H1 (cell line): Measurements from ENCODE around the gene C6orf58. TPM values are rescaled to one million over a fixed set of nuclear protein-coding genes. Genes with fewer than 3 reads are reported as not detected.

Experiments used
- CTCF ChIA-PET: fragments of 300-600 bp; sonication (Branson Sonifier 250); formaldehyde crosslinking; loops from one replicate; lab custom pipeline; 2021; ENCODE audit not compliant: partially characterized antibody; lab: Charles Lee
- POLR2A ChIA-PET: fragments of 300-600 bp; sonication (Branson Sonifier 250); formaldehyde crosslinking; loops from one replicate; lab custom pipeline; 2021; ENCODE audit warnings: inconsistent platforms; ENCODE audit not compliant: partially characterized antibody; lab: Charles Lee
- DNase-seq, 2 experiments: peaks; one replicate each; pipeline versions ENCODE4 v3.0.0 to v3.0.0-alpha.2; 2010 to 2022; ENCODE audit warnings: low spot score in 2 of 2, low read depth in 1 of 2, mixed read lengths in 1 of 2
- FAIRE-seq: peaks from 2 replicates; lab custom pipeline; 2011; peaks lifted over from hg19 to GRCh38; lab: Jason Lieb, UNC
- H2AFZ ChIP-seq: 2 replicates; pipeline ENCODE4 v1.8.1; 2012; ENCODE audit warnings: low read length, inconsistent platforms
- H2AK5ac ChIP-seq: 2 replicates; pipeline ENCODE4 v1.6.1; 2013; ENCODE audit warnings: low read depth, low read length
- H2BK120ac ChIP-seq: replicated peaks from 2 replicates; pipeline ENCODE3; 2013; ENCODE audit warnings: low read depth, low read length, inconsistent platforms
- H2BK12ac ChIP-seq: 2 replicates; pipeline ENCODE4 v1.6.1; 2013; ENCODE audit warnings: low read depth, low read length
- H2BK15ac ChIP-seq: 2 replicates; pipeline ENCODE4 v1.6.1; 2013; ENCODE audit warnings: low read length
- H2BK20ac ChIP-seq: 2 replicates; pipeline ENCODE4 v1.6.1; 2013; ENCODE audit warnings: low read length
- H2BK5ac ChIP-seq: 2 replicates; pipeline ENCODE4 v1.6.1; 2013; ENCODE audit warnings: low read depth, low read length
- H3K14ac ChIP-seq: 2 replicates; pipeline ENCODE4 v1.6.1; 2013; ENCODE audit warnings: inconsistent platforms; ENCODE audit not compliant: insufficient read length
- H3K18ac ChIP-seq: 2 replicates; pipeline ENCODE4 v1.6.1; 2013; ENCODE audit warnings: low read length; ENCODE audit errors: extremely low read depth
- H3K23ac ChIP-seq: 2 replicates; pipeline ENCODE4 v1.6.1; 2013; ENCODE audit warnings: inconsistent platforms; ENCODE audit not compliant: insufficient read length
- H3K23me2 ChIP-seq: 2 replicates; pipeline ENCODE4 v1.6.1; 2013; ENCODE audit warnings: low read depth, low read length
- H3K27ac ChIP-seq: 2 replicates; pipeline ENCODE4 v1.6.1; 2011; ENCODE audit warnings: low read depth, low read length, inconsistent platforms
- H3K27me3 ChIP-seq, 4 experiments: replicated peaks in 1 of 4; 1 replicate in 1 of 4; 2 replicates in 3 of 4; pipeline versions ENCODE4 v1.6.1 to v1.8.1; 2011 to 2013; ENCODE audit warnings: low read length in 3 of 4, mild to moderate bottlenecking in 3 of 4, inconsistent platforms in 2 of 4, mixed read lengths in 2 of 4, moderate library complexity in 1 of 4; ENCODE audit not compliant: control insufficient read depth in 3 of 4, insufficient read depth in 3 of 4; ENCODE audit errors: extremely low read depth in 1 of 4
- H3K36me3 ChIP-seq, 4 experiments: 2 replicates each; pipeline versions ENCODE4 v1.6.1 to v1.8.1; 2011 to 2013; ENCODE audit warnings: mild to moderate bottlenecking in 4 of 4, low read length in 3 of 4, moderate library complexity in 2 of 4, control low read depth in 1 of 4, inconsistent platforms in 1 of 4; ENCODE audit not compliant: insufficient read depth in 4 of 4, control insufficient read depth in 2 of 4
- H3K4ac ChIP-seq: replicated peaks from 2 replicates; pipeline ENCODE3; 2013; ENCODE audit warnings: low read length, low read depth, mixed read lengths, inconsistent platforms; ENCODE audit not compliant: insufficient read length
- H3K4me1 ChIP-seq, 4 experiments: replicated peaks in 1 of 4; 1 replicate in 1 of 4; 2 replicates in 3 of 4; pipeline versions ENCODE4 v1.6.1 to v1.8.1; 2011 to 2013; ENCODE audit warnings: low read length in 3 of 4, inconsistent platforms in 2 of 4, mixed read lengths in 1 of 4; ENCODE audit not compliant: insufficient read depth in 4 of 4, control insufficient read depth in 3 of 4
- H3K4me2 ChIP-seq, 2 experiments: 2 replicates each; pipeline versions ENCODE4 v1.6.1 to v1.8.1; 2011 to 2013; ENCODE audit warnings: low read depth in 2 of 2, low read length in 2 of 2, control low read depth in 1 of 2, inconsistent platforms in 1 of 2, mild to moderate bottlenecking in 1 of 2; ENCODE audit not compliant: insufficient read depth in 1 of 2
- H3K4me3 ChIP-seq, 4 experiments: fragments of 200-600, 300-600 bp in 1 of 4; sonication (generic), shearing (Covaris generic), sonication (Bioruptor Twin) in 1 of 4; 2 replicates each; pipeline versions ENCODE4 v1.5.1 to v1.8.1; 2011 to 2016; ENCODE audit warnings: low read length in 4 of 4, low read depth in 3 of 4, control low read depth in 2 of 4, inconsistent platforms in 2 of 4, mild to moderate bottlenecking in 2 of 4, mixed read lengths in 1 of 4, moderate library complexity in 1 of 4; ENCODE audit not compliant: insufficient read depth in 2 of 4; ENCODE audit errors: extremely low read depth in 1 of 4
- H3K56ac ChIP-seq: replicated peaks from 2 replicates; pipeline ENCODE3; 2013; ENCODE audit warnings: low read depth, mild to moderate bottlenecking, mixed read lengths, low read length, inconsistent platforms; ENCODE audit not compliant: insufficient read length
- H3K79me1 ChIP-seq: 2 replicates; pipeline ENCODE4 v1.6.1; 2013; ENCODE audit warnings: low read depth, low read length, control low read depth
- H3K79me2 ChIP-seq, 2 experiments: 2 replicates each; pipeline versions ENCODE4 v1.6.1 to v1.8.1; 2012 to 2013; ENCODE audit warnings: low read length in 2 of 2, mild to moderate bottlenecking in 2 of 2, inconsistent platforms in 1 of 2; ENCODE audit not compliant: insufficient read depth in 2 of 2, control insufficient read depth in 1 of 2
- H3K9ac ChIP-seq, 4 experiments: replicated peaks in 1 of 4; 1 replicate in 1 of 4; 2 replicates in 3 of 4; pipeline versions ENCODE4 v1.6.1 to v1.8.1; 2011 to 2013; ENCODE audit warnings: low read depth in 3 of 4, low read length in 3 of 4, control low read depth in 2 of 4, mild to moderate bottlenecking in 2 of 4, moderate library complexity in 2 of 4, inconsistent platforms in 1 of 4; ENCODE audit errors: extremely low read depth in 1 of 4
- H3K9me3 ChIP-seq, 2 experiments: 2 replicates each; pipeline versions ENCODE4 v1.6.1 to v1.8.1; 2012 to 2013; ENCODE audit warnings: mild to moderate bottlenecking in 2 of 2, moderate library complexity in 2 of 2, control low read depth in 1 of 2, inconsistent platforms in 1 of 2, low read depth in 1 of 2, low read length in 1 of 2, mixed read lengths in 1 of 2; ENCODE audit not compliant: insufficient read depth in 2 of 2
- H4K20me1 ChIP-seq, 2 experiments: replicated peaks in 1 of 2; 2 replicates each; pipeline versions ENCODE3 to v1.8.1; 2011 to 2013; ENCODE audit warnings: inconsistent platforms in 2 of 2, low read length in 2 of 2, mild to moderate bottlenecking in 1 of 2; ENCODE audit not compliant: insufficient read depth in 2 of 2, control insufficient read depth in 1 of 2
- H4K5ac ChIP-seq: 2 replicates; pipeline ENCODE4 v1.6.1; 2013; ENCODE audit warnings: low read length, low read depth, mixed read lengths, inconsistent platforms; ENCODE audit not compliant: insufficient read length
- H4K8ac ChIP-seq: 2 replicates; pipeline ENCODE4 v1.8.0; 2013; ENCODE audit warnings: mild to moderate bottlenecking, moderate library complexity, low read length, inconsistent platforms; ENCODE audit not compliant: insufficient read depth; ENCODE audit errors: extremely low read depth
- H4K91ac ChIP-seq: replicated peaks from 2 replicates; pipeline ENCODE3; 2013; ENCODE audit warnings: low read length, mixed read lengths, inconsistent platforms; ENCODE audit not compliant: insufficient read length
- RBBP5 ChIP-seq: IDR thresholded peaks from 2 replicates; pipeline ENCODE4 v1.7.1; 2012; ENCODE audit warnings: low read depth, mild to moderate bottlenecking, inconsistent platforms, low read length, moderate library complexity, borderline replicate concordance
- WGBS, 2 experiments: shearing (Covaris generic) in 1 of 2; methylation state at CpG; one replicate each; pipeline versions ENCODE4 v1.1.6 to v1.1.7; 2013 to 2015; ENCODE audit warnings: low lambda C conversion rate in 2 of 2, mixed read lengths in 2 of 2, inconsistent platforms in 1 of 2, low coverage in 1 of 2, missing lambda C conversion rate in 1 of 2; ENCODE audit not compliant: insufficient replicate concordance in 2 of 2, insufficient coverage in 1 of 2, insufficient read length in 1 of 2; ENCODE audit errors: extremely low coverage in 1 of 2, missing lambda C conversion rate in 1 of 2; 5-methylcytosine and 5-hydroxymethylcytosine counted together
- polyA plus RNA-seq, 7 experiments: library from polyadenylated mRNA; depleted of rRNA in 3 of 7; stranded (reverse) in 5 of 7; unstranded in 2 of 7; fragments of >200 nt in 5 of 7; fragments of 200-250 nt in 2 of 7; gene quantifications; 1 replicate in 5 of 7; 2 replicates in 1 of 7; 4 replicates in 1 of 7; pipeline versions ENCODE4 v1.2.1 to v1.2.3, GENCODE V29; 2011 to 2013; ENCODE audit warnings: missing spikeins in 2 of 7, mixed read lengths in 2 of 7
- total RNA-seq: library from RNA; stranded (reverse); fragmentation: NEBNext Ultra II Directional; extraction: Animal tissue kit (Norgen Biotek cat#: 25700); gene quantifications from 2 replicates; pipeline ENCODE4 v1.2.1, GENCODE V29; 2021
- TF ChIP-seq, protein P1 (sequence below): IDR thresholded peaks from 2 replicates; pipeline ENCODE4 v1.6.1; 2012; ENCODE audit warnings: inconsistent platforms
- TF ChIP-seq, protein P2 (sequence below): IDR thresholded peaks from 2 replicates; pipeline ENCODE4 v1.6.1; 2012; ENCODE audit warnings: inconsistent platforms

The C6orf58 gene
- total and polyA plus RNA-seq, 2 of the 8 experiments (the other 6 are each of a cell fraction or from before 2014, with no cell fraction given), result not detected

DNA sequence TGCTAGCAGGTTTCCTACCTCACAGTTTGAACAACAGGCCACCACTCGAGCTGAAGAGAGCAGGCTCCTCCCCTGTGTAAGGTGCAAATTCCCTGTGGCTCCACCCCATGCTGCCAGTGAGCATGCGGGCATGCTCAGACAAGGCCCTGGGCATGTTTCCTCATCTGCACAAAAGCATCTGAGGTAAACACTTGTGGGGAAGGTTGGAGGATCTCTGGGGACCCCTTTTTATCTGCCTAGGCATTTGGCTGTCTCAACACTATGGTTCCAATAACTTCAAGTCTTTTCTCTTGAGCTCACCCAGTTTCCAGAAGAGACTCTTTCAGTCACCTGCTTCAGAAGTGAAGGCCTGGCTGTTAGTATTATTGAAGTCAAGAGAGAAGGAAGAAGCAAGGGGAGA, 9.4 kb downstream of the C6orf58 start:
- Histone ChIP-seq H2BK120ac (no peak overlapping the region), H3K79me1 (no peaks in the 10 kb centered on the region), H3K4me3 (no peak overlapping the region), H3K56ac (no peak overlapping the region), H3K23me2 (no peaks in the 10 kb centered on the region), H3K9ac (no peak overlapping the region), H3K4me2 (no peak overlapping the region), H2AFZ (peak overlapping the region; percentile 94), H3K4me1 (no peaks in the 10 kb centered on the region), H2AK5ac (no peak overlapping the region), H2BK15ac (no peak overlapping the region), H3K4ac (no peak overlapping the region), H3K23ac (no peak overlapping the region), H3K27me3 (no peaks in the 10 kb centered on the region), H4K91ac (no peak overlapping the region), H3K9me3 (no peaks in the 10 kb centered on the region), H3K18ac (peak overlapping the region; percentile 35; the same call in 1 of the 2 replicates), H3K79me2 (no peaks in the 10 kb centered on the region), H4K20me1 (no peaks in the 10 kb centered on the region), H2BK12ac (no peak overlapping the region), H3K14ac (no peak overlapping the region), H4K8ac (no peak overlapping the region), H4K5ac (no peak overlapping the region), H3K36me3 (no peaks in the 10 kb centered on the region), H2BK5ac (peak overlapping the region; percentile 37; the same call in 1 of the 2 replicates), H2BK20ac (0 out of 2 replicates have a peak overlapping the region, but pooled peaks have one; percentile 27), H3K27ac (no peak overlapping the region)
- FAIRE-seq, result no peak
- POLR2A ChIA-PET, result no interaction called here
- CTCF ChIA-PET, result interaction anchor here (1.1 kb wide), 1 partner anchor 56 kb away, joined by 3 read pairs; no protein-coding TSS in a partner anchor
- 74% methylated on average over 2 of the region's 2 CpGs; no CpG with 5 or more reads in 1 of the 2 experiments for WGBS, 2 experiments
- DNase-seq, result no peak
- no peak for TF ChIP-seq RBBP5
- TF ChIP-seq, protein P1, sequence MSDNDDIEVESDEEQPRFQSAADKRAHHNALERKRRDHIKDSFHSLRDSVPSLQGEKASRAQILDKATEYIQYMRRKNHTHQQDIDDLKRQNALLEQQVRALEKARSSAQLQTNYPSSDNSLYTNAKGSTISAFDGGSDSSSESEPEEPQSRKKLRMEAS, result peak; percentile 67
- TF ChIP-seq, protein P2, sequence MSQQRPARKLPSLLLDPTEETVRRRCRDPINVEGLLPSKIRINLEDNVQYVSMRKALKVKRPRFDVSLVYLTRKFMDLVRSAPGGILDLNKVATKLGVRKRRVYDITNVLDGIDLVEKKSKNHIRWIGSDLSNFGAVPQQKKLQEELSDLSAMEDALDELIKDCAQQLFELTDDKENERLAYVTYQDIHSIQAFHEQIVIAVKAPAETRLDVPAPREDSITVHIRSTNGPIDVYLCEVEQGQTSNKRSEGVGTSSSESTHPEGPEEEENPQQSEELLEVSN, result peak; percentile 55; the same call in 1 of the 2 replicates
